GM10847 (cell line): ENCODE data around the gene MAB21L4.

Experiments
- POLR2A ChIP-seq: IDR thresholded peaks from 2 replicates; pipeline ENCODE4 v1.6.1; 2011; ENCODE audit not compliant: insufficient read length; ENCODE audit errors: extremely low read depth

Gene MAB21L4

GRCh38 chr2:240869956-240870875, 25.7 kb downstream of the MAB21L4 start:
- no peak for TF ChIP-seq POLR2A

- no peak for TF ChIP-seq POLR2A
Measured at GRCh38 chr2:240869109-240869955, 26.6 kb downstream of the MAB21L4 start.

- no peak for TF ChIP-seq POLR2A
Measured at GRCh38 chr2:240868286-240869108, 27.5 kb downstream of the MAB21L4 start, which contains the start of gene AGXT. Gene AGXT (plus strand): TSS chr2:240868824. CDS start chr2:240868866, 42 bp downstream.

- no peak for TF ChIP-seq POLR2A
Measured at GRCh38 chr2:240865391-240865790, 30.6 kb downstream of the MAB21L4 start.

GRCh38 chr2:240864475-240864874, 31.5 kb downstream of the MAB21L4 start:
- no peak for TF ChIP-seq POLR2A

GRCh38 chr2:240861547-240861946, 34.4 kb downstream of the MAB21L4 start:
- no peak for TF ChIP-seq POLR2A

GRCh38 chr2:240858871-240859270, 37.1 kb downstream of the MAB21L4 start:
- no peak for TF ChIP-seq POLR2A

GRCh38 chr2:240858321-240858720, 37.6 kb downstream of the MAB21L4 start:
- no peak for TF ChIP-seq POLR2A

GRCh38 chr2:240857039-240858008, 38.6 kb downstream of the MAB21L4 start:
- TF ChIP-seq POLR2A: no peak

GRCh38 chr2:240856151-240856980, 39.6 kb downstream of the MAB21L4 start:
- TF ChIP-seq POLR2A: no peak

- TF ChIP-seq POLR2A: no peak
Measured at GRCh38 chr2:240855670-240856069, 40.3 kb downstream of the MAB21L4 start.

- TF ChIP-seq POLR2A: no peak
Measured at GRCh38 chr2:240852671-240853314, 43.2 kb downstream of the MAB21L4 start.
